ENCODE data around the gene BRAT1. TPM values are rescaled to one million over a fixed set of nuclear protein-coding genes. Genes with fewer than 3 reads are reported as not detected.

The BRAT1 gene
- total RNA-seq, 1 donor from 2014 or later: 53.0 TPM

DNA sequence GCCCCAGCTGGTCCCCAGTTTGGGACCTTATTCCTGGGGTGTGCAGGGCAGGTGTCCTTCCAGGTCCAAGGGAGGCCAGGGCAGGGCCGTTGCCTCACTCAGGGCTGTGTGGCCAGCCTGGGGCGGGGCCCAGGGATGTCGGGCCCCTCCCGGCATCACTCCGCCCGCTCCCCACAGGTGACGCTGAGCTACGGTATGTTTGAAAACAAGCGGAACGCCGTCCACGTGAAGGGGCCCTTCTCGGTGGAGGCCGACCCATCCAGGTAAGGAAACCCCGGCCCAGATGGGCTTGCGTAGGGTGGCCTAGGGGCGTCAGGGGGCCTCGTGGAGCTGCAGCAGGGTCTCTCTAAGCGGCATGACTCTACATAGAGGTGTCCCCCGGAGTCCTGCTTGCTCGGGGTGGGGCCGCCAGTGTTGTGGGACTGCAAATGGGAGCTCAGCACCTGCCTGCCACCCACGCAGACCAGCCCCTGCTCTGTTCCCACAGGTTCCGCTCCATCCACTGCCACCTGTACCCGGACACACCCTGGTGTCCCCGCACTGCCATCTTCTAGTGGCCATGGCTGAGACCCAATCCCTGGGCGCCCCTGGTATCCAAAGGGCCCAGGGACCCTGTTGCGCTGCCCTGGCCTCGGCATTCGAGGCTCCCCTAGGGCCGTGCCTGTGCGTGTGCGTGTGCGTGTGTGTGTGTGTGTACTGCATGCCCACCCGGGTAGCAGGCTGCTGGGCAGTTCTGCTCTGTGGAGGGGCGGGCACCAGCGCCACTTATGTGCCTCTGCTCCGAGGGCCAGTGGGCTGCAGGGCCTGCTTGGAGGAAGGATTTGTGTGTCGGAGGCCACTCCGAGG is 28.4 kb downstream of the BRAT1 start:
- no peak for DNase-seq (ENCODE audit: low read depth)
- TF ChIP-seq, protein P1, sequence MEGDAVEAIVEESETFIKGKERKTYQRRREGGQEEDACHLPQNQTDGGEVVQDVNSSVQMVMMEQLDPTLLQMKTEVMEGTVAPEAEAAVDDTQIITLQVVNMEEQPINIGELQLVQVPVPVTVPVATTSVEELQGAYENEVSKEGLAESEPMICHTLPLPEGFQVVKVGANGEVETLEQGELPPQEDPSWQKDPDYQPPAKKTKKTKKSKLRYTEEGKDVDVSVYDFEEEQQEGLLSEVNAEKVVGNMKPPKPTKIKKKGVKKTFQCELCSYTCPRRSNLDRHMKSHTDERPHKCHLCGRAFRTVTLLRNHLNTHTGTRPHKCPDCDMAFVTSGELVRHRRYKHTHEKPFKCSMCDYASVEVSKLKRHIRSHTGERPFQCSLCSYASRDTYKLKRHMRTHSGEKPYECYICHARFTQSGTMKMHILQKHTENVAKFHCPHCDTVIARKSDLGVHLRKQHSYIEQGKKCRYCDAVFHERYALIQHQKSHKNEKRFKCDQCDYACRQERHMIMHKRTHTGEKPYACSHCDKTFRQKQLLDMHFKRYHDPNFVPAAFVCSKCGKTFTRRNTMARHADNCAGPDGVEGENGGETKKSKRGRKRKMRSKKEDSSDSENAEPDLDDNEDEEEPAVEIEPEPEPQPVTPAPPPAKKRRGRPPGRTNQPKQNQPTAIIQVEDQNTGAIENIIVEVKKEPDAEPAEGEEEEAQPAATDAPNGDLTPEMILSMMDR (conservative IDR thresholded peaks at IDR 0.05; ENCODE audit: low read depth, low read length): no peak
- no peak overlapping the region for H3K4me3 ChIP-seq (ENCODE audit: low read depth, low read length)

GRCh38 chr7:2525658-2526630 is 29.4 kb downstream of the BRAT1 start:
- no peak for DNase-seq (ENCODE audit: low read depth)
- H3K4me3 ChIP-seq (ENCODE audit: low read depth, low read length): no peak overlapping the region
- TF ChIP-seq, protein P1 (conservative IDR thresholded peaks at IDR 0.05; ENCODE audit: low read depth, low read length): no peak

- H3K4me3 ChIP-seq (ENCODE audit: low read depth, low read length): no peak overlapping the region
- DNase-seq (ENCODE audit: low read depth): no peak
- TF ChIP-seq, protein P1 (conservative IDR thresholded peaks at IDR 0.05; ENCODE audit: low read depth, low read length): no peak
Observed at GRCh38 chr7:2524808-2525657, 30.3 kb downstream of the BRAT1 start.

DNA sequence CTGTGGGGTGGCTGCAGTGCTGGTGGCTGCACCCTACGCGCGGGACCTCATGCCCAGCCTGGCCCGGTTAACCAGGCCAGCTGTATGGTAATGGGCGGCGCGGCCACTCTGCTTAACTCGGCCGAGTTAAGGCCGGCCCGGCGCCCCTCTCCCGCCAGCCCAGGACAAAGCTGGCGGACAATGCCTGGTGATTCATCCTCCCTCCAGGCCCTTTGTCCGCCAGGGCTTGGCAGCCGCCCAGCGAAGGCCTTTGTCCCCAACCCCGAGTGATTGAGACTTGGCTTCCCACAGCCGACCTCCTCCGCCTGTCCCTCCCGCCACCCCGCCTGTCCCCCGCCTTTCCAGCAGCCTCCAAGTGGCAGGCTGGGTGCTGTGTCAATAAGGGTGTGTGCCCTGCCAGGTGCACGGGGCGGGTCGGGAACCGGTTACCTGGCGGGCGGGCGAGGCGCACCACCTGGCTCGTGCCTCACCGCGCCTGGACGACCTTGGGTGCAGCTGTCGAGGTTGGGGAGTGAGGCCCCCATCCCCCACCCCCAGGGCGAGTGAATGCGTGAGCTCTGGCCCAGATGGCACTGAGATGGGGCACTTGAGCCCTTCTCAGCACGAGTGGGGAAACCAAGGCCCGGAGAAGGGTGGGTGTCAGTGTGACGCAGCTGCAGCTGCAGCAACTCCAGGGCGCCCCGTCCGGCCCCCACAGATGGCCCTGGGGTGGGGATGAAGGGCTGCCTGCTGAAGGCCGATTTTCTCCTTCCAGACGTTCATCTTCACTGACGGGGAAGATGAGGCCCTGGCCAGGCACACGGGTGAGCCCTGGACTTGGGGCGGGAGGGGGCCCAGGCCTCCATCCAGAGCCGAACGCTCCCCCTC is 31.1 kb downstream of the BRAT1 start:
- TF ChIP-seq, protein P1 (conservative IDR thresholded peaks at IDR 0.05; ENCODE audit: low read depth, low read length): no peak
- DNase-seq (ENCODE audit: low read depth): no peak
- H3K4me3 ChIP-seq (ENCODE audit: low read depth, low read length): peak overlapping the region; percentile 22

DNA sequence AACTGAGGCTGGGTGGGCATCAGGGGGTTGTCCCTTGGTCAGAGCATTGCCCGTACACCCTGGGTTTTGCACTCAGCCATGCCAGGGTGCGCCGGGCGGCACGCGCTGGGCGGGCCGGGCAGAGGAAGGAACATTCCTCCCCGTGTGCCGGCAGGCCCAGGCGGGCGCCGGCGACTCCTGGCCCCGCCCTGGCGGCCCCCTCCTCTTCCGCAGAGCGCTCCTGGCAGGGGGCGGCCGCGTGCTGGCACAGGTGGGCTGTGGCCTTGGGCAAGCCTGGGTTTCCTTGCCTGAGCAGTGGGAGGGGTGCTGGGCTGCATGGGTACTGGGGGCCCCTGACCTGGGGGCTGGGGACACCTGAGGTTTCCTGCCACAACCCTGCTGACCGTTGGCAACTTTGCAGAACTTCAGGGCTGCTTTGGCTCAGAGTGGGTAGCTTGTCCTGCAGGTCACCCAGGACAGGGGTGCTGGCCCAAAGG is 31.8 kb downstream of the BRAT1 start:
- peak overlapping the region; percentile 22 for H3K4me3 ChIP-seq (ENCODE audit: low read depth, low read length)
- TF ChIP-seq, protein P1 (conservative IDR thresholded peaks at IDR 0.05; ENCODE audit: low read depth, low read length): no peak
- no peak for DNase-seq (ENCODE audit: low read depth)
